Measurements from ENCODE around the gene LRMDA. TPM values are rescaled to one million over a fixed set of nuclear protein-coding genes. Genes with fewer than 3 reads are reported as not detected.

Gene LRMDA
- total RNA-seq, 4 donors from 2014 or later = 1.4 to 23.1 (median 3.6) TPM

DNA sequence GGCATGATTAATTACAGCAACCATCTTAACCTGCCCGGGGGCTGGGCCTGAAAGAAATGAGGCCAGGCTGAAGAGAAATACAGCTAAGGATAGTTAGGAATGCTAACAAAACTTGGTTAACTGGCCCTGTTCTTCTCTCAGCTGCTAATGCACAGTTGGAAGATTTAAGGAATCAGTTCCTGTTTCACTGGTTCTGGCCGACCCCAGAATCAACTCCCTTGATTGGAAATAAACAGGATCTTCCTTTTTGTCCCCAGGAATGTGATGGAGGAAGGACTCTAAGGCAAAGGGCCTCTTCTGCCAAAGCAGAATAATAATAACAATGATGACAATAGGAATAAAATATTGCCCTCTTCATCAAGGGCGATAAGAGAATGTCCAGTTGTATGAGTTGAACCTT is 3.5 kb upstream of the LRMDA start:
- no peak for DNase-seq
- Histone ChIP-seq H3K4me1 (peaks cover 0 to 24% (median 0%) of the 10 kb centered on the region in 4 donors), H3K9me3 (no peaks in the 10 kb centered on the region), H3K4me3 (no peak overlapping the region), H3K27ac (peak overlapping the region in 1 of 4 donors; percentile 28), H3K36me3 (no peaks in the 10 kb centered on the region), H3K27me3 (no peaks in the 10 kb centered on the region)
- TF ChIP-seq POLR2A (IDR thresholded peaks at IDR 0.05) = no peak
- TF ChIP-seq, protein P1, sequence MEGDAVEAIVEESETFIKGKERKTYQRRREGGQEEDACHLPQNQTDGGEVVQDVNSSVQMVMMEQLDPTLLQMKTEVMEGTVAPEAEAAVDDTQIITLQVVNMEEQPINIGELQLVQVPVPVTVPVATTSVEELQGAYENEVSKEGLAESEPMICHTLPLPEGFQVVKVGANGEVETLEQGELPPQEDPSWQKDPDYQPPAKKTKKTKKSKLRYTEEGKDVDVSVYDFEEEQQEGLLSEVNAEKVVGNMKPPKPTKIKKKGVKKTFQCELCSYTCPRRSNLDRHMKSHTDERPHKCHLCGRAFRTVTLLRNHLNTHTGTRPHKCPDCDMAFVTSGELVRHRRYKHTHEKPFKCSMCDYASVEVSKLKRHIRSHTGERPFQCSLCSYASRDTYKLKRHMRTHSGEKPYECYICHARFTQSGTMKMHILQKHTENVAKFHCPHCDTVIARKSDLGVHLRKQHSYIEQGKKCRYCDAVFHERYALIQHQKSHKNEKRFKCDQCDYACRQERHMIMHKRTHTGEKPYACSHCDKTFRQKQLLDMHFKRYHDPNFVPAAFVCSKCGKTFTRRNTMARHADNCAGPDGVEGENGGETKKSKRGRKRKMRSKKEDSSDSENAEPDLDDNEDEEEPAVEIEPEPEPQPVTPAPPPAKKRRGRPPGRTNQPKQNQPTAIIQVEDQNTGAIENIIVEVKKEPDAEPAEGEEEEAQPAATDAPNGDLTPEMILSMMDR (IDR thresholded peaks at IDR 0.05) = no peak

DNA sequence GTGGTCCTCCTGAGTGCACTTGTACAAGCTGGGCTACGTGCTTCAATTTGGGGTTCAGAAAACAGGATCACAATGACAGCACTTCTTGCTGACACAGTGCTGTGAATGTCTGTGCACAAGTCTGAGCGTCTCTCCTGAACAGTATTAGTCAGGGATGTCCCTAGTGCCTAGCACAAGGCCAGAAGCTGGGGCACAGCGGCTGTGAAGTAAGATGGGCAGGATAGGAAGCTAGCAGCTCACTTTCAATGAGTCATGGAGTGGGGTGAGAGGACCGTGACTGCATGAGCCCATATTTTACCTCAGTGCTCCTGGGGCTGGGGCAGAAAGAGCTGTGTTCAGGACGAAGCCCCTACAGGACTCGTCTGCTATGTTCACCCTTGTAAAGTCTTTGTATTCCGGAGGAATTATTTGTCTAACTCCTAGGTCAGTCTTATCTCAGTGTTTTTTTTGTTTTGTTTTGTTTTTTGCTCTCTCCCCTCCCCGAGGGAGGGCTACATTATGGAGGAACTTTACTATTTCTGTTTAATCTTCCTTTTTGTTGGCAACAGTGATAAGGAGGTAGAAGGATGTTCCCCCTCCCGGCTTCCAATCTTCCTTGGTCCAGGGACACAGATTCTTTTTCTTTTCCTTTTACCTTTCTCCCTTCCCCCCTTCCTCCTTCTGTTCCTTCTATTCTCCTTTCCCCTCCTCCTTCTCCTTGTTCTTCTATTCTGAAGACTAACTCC is 2.8 kb upstream of the LRMDA start:
- Histone ChIP-seq H3K36me3 (no peaks in the 10 kb centered on the region), H3K4me1 (peaks cover 0 to 24% (median 0%) of the 10 kb centered on the region in 4 donors), H3K27me3 (no peaks in the 10 kb centered on the region), H3K9me3 (no peaks in the 10 kb centered on the region), H3K4me3 (no peak overlapping the region), H3K27ac (peak overlapping the region in 1 of 4 donors; percentile 28)
- DNase-seq = no peak
- no peak for TF ChIP-seq POLR2A (IDR thresholded peaks at IDR 0.05)
- TF ChIP-seq, protein P1 (IDR thresholded peaks at IDR 0.05) = no peak

DNA sequence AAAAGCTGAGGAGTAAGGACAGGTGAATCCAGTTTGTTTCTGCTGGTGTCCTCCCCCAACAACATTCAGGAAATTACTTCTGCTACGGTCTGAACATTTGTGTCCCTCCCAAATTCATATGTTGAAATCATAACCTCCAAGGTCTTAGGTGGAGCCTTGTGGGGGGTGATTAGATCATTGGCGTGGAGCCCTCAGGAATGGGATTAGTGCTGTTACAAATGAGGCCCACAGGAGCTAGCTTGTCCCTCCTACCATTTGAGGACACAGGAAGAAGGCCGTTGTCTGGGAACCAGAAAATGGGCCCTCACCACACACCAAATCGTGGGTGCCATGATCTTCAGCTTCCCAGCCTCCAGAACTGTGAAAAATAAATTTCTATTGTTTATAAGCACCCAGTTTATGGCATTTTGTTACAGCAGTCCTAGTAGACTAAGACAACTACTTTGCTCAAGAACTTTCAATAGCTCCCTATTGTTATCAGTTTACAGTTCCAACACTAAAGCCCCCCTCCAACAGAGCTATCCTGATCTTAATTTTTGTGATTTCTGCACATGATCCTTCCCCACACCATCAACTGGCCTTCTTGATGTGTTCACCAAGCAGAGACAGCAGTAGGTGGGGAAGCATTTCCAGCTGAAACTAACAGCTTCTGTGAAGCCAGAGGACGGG is 2.1 kb upstream of the LRMDA start:
- Histone ChIP-seq H3K27me3 (no peaks in the 10 kb centered on the region), H3K27ac (peak overlapping the region in 1 of 4 donors; percentile 79), H3K4me1 (peaks cover 0 to 24% (median 0%) of the 10 kb centered on the region in 4 donors), H3K4me3 (no peak overlapping the region), H3K36me3 (no peaks in the 10 kb centered on the region), H3K9me3 (no peaks in the 10 kb centered on the region)
- TF ChIP-seq, protein P1 (IDR thresholded peaks at IDR 0.05) = no peak
- no peak for TF ChIP-seq POLR2A (IDR thresholded peaks at IDR 0.05)
- DNase-seq = no peak

DNA sequence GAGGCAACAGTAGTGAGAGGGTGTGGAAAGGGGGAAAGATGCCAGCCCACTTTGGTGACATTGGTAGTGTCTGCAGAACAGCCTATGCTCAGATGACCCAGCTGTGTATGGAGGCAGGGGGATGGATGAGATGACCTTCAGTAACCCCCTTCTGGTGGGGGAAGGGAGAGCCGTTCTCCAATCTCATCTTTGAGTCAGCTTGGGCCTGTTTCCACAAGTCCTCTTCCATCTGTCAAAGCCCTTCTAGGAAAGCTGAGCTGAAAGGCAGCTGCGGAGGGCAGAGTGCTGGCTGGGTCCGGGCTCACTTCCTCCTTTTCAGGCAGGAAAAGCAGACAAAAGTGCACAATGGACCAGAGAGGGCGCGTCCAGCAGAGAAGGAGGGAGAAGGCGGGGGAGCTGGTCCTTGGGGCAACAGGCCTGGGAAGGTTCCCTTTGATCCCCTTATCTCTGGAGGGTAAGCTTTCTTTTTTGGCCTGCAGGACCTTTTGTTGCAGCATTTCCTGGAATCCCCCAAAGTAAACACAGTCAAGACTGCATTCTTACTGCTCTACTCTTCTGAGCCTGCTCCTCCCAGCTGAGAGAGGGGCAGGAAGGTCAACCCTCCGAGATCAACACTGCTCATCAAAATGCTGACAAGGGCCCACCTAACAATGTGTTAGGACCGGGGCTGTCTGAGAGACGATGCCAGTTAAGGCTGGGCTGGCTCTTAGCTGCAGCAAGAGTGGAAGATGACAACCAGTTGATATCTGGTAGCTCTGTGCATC is 1.2 kb upstream of the LRMDA start:
- TF ChIP-seq, protein P1 (IDR thresholded peaks at IDR 0.05) = no peak
- TF ChIP-seq POLR2A (IDR thresholded peaks at IDR 0.05) = no peak
- Histone ChIP-seq H3K27me3 (no peaks in the 10 kb centered on the region), H3K27ac (peak overlapping the region; percentile 38 to 79 (median 66)), H3K4me1 (peaks cover 0 to 24% (median 0%) of the 10 kb centered on the region in 4 donors), H3K36me3 (no peaks in the 10 kb centered on the region), H3K9me3 (no peaks in the 10 kb centered on the region), H3K4me3 (no peak overlapping the region)
- DNase-seq = peak in 1 of 3 donors; percentile 63

DNA sequence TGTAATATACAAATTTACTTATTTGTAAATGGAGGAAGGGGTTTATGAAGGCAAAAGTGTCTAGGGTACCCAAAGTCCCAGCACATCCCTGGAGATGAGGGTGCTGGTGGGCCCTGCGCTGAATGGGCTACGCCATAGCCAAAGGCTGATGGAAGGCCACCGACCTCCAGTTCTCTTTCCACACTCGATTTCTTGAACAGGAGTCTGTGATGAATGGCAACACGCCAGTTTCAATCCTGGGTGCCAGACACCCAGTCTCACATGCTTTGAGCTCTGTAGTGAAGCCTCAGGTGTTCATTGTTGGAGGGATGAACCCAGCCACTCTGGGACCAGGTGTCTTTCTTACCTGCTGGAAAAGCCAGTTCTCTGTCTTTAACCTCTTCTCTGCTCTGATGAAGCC is 752 bp downstream of the LRMDA start:
- H3K4me1 ChIP-seq = peaks cover 0 to 24% (median 0%) of the 10 kb centered on the region in 4 donors
- H3K27ac ChIP-seq = no peak overlapping the region

More for the DNA sequence above, 752 bp downstream of the LRMDA start:
- H3K27me3 ChIP-seq = no peaks in the 10 kb centered on the region
- TF ChIP-seq, protein P1 (IDR thresholded peaks at IDR 0.05) = no peak
- no peak for TF ChIP-seq POLR2A (IDR thresholded peaks at IDR 0.05)
- H3K36me3 ChIP-seq = no peaks in the 10 kb centered on the region
- DNase-seq = no peak
- H3K9me3 ChIP-seq = no peaks in the 10 kb centered on the region
- H3K4me3 ChIP-seq = peak overlapping the region in 2 of 4 donors; percentile 67 to 76
